Stimulated activated CD8-positive, alpha-beta memory T cell treated with anti-CD3 and anti-CD28 coated beads, Interleukin-7, amount 100 ng/mL, for 1 hour (primary cell): ENCODE results near the gene CASTOR1.

Experiments
- DNase-seq, 2 donors: peaks; one replicate each; pipeline ENCODE4 v3.0.0-alpha.2; 2020; ENCODE audit warnings: low read depth in 2 of 2

The CASTOR1 gene

GRCh38 chr22:30265823-30266444 lies 23.4 kb downstream of the CASTOR1 start:
- DNase-seq: peak; percentile 55 to 72

- no peak for DNase-seq
Measured at GRCh38 chr22:30265131-30265720, 24.1 kb downstream of the CASTOR1 start.

GRCh38 chr22:30263883-30264282 lies 25.4 kb downstream of the CASTOR1 start:
- no peak for DNase-seq

GRCh38 chr22:30262917-30263741 lies 26.2 kb downstream of the CASTOR1 start:
- peak; percentile 63 to 81 for DNase-seq

GRCh38 chr22:30262112-30262511 lies 27.2 kb downstream of the CASTOR1 start:
- no peak for DNase-seq

GRCh38 chr22:30261134-30261533 lies 28.2 kb downstream of the CASTOR1 start:
- no peak for DNase-seq

GRCh38 chr22:30260682-30261081 lies 28.6 kb downstream of the CASTOR1 start:
- DNase-seq: no peak

- DNase-seq: no peak
Measured at GRCh38 chr22:30260276-30260675, 29.0 kb downstream of the CASTOR1 start.

GRCh38 chr22:30254314-30254713 lies 35.0 kb downstream of the CASTOR1 start:
- no peak for DNase-seq

GRCh38 chr22:30253205-30253852 lies 36.0 kb downstream of the CASTOR1 start:
- DNase-seq: no peak

- DNase-seq: no peak
Measured at GRCh38 chr22:30252411-30253204, 36.7 kb downstream of the CASTOR1 start.

- DNase-seq: no peak
Measured at GRCh38 chr22:30251711-30252110, 37.6 kb downstream of the CASTOR1 start.

GRCh38 chr22:30250661-30251267 lies 38.5 kb downstream of the CASTOR1 start:
- no peak for DNase-seq

- no peak for DNase-seq
Measured at GRCh38 chr22:30250039-30250565, 39.2 kb downstream of the CASTOR1 start.

- no peak for DNase-seq
Measured at GRCh38 chr22:30249049-30250038, 40.0 kb downstream of the CASTOR1 start.

GRCh38 chr22:30248484-30248883 lies 40.8 kb downstream of the CASTOR1 start:
- no peak for DNase-seq

- no peak for DNase-seq
Measured at GRCh38 chr22:30247974-30248373, 41.3 kb downstream of the CASTOR1 start.

- no peak for DNase-seq
Measured at GRCh38 chr22:30247561-30247960, 41.7 kb downstream of the CASTOR1 start.

- no peak for DNase-seq
Measured at GRCh38 chr22:30246814-30247376, 42.4 kb downstream of the CASTOR1 start.
